ENCODE measurements around the gene SLC1A1.

The SLC1A1 gene

DNA sequence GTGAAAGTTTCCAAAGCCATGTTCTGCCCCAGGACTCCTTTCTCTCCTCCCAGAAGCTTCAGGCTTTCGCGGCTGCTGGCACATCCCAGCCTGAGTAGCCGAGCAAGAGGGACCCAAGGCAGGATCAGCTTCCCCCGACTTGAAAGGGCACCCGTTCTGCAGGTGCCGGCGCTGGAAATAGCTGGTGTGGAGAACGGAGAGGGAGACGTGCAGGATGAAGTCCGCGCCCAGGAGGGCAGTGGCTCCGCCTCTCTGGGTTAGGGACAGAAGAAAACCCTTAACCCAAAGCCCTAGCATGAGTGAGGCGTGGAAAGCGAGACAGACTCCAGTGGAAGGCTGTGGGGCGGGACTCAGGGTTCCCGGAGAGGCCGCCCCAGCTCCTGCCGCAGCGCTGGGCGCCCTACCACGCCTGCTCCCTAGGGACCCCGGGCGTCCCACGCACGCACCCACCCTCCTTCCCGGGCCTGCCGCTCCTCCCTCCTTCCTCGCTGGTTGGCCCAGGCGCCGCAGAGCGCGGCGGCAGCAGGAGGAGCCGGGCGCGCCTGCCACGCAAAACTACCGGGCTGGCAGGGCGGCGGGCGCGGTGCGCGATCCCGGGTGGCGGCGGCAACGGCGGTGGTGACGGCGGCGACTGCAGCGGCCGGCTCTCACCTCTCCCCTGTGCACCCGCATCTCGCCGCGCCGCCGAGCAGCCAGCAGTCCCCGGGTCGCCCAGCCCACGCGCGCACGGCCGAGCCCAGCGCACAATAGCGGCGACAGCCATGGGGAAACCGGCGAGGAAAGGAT, at the start of gene SLC1A1:
TSS of gene SLC1A1 (plus strand) at position 550 of the 786 bp plus-strand sequence. CDS start at position 762, 212 bp downstream.
- no peak for DNase-seq (ENCODE audit: low read depth in 3 of 3, low spot score in 1 of 3)

DNA sequence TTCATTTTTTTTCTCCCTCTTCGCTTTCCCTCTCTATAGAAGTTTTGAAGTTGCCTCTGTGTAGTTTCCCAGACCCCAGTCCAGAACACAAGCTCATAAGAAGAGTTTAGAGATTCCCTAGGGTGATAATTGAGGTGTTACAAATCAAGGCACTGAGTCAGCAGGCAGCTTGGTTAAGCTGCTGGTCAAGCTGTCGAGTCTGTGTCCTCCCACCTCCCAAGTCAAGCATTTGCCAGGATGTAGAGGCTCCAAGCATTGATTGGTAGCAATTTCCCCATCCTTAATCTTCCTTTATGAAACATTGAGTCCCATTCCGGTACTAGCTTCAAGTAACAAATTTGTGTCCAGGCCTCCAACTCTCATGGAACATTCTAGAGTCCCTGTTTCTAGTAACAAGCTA, 47.5 kb upstream of the SLC1A1 start:
- DNase-seq (ENCODE audit: low read depth in 3 of 3, low spot score in 1 of 3), result no peak

DNA sequence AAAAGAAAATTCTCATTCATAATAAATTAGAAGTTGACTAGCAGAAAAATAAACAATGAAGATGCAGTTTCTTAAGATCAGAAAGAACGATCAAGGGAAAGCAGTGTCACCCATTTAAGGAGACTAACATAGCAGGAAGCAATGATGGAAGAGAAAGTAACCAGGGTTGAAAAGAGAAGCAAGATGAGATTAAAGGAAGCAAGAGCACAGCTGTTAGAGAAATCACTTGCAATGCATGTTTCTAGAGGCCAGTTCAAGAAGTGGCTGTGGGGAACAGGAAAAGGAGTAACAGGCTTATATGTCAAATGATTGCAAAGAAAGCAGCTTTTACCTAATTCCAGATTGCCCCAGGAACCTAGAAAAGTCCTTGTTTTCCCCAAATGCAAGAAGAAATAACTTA, 46.8 kb upstream of the SLC1A1 start:
- DNase-seq (ENCODE audit: low read depth in 3 of 3, low spot score in 1 of 3), result no peak

DNA sequence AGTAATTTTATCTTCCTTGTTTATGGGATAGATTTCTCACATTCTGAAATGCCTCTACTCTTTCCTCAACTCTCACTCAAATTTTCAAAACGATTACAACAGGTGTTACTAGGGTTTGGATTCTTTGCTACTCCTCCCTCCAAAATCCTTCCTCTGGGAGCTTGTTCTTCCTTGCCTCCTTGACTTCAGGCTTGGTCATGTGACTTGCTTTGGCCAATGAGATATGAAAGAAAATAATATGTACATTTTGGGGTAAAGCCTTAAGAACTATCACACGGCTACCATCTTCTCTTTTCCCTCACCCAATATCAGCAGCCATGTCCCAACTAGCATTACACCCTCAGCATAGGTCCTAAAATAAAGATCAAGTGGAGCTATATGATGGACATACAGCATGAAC, 28.8 kb upstream of the SLC1A1 start:
- DNase-seq (ENCODE audit: low read depth in 3 of 3, low spot score in 1 of 3), result no peak

DNA sequence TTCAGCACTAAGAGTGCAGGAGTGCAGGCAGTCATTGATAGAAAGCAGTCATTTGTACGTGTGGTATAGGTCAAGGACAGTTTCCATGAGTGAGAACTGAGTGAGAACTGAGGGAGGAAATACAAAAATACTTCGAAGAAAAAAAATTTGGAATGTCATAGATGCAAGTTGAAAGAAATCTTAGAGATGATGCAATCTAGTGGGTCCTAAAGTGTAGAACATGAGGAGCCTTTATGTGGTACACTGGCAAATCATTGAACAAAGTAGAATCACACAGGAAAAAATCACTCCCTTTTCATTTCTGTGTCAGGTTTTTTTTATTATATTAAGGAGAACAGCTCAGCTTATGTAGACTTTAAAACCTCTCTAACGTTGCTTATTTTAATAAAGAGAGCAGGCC, 26.4 kb upstream of the SLC1A1 start:
- no peak for DNase-seq (ENCODE audit: low read depth in 3 of 3, low spot score in 1 of 3)

DNA sequence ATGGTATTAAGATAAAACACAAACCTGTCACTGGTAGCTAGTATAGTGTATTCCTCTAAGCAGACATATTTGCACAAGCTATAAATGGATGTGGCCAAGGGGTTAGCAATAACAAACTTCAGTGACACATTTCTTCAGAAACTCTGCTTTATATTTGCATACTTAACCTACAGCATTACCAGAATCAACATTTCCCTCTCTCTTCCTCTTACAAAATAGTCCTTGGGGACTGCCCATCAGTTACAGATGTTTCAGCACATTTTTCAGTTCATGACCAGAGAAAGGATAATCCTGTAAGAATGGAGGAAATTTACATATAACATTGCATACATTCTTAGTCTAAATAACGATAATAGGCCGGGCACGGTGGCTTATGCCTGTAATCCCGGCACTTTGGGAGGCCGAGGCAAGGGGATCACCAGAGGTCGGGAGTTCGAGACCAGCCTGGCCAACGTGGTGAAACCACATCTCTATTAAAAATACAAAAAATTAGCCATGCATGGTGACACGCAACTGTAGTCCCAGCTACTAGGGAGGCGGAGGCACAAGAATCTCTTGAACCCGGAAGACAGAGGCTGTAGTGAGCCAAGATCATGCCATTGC, 25.3 kb upstream of the SLC1A1 start:
- DNase-seq (ENCODE audit: low read depth in 3 of 3, low spot score in 1 of 3), result no peak

DNA sequence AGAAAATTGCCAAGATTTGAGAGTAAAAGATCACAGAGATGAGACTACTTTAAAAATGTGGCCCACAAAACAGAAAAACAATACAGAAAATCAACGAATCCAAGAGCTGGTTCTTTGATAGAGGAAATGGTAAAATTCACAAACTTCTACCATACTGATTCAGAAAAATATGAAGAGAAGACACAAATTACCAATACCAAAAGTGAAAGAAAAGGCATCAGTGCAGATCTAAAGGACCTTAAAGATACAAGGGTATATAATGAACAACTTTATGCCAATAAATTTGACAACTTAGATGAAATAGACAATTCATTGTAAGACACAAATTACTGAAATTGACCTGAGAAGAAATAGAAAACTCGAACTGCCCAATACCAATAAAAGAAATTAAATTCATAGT, 24.4 kb upstream of the SLC1A1 start:
- DNase-seq (ENCODE audit: low read depth in 3 of 3, low spot score in 1 of 3), result no peak

DNA sequence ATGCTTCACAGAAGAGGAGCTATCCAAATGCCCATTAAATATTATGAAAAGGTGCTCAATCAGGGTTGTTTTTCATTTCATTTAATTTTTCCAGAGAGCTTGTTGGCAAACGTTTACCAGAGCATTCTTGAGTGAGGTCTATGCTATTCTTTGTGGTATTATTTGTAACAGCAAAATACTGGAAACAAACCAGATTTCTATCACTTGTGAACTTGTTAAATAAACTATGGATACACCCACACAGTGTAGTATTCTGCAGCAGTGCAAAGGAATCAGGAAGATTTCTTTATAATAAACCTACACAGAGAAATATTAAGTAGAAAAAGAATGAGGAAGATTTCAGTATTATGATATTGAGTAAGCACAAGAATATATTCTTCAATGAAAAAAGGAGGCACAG, 15.0 kb upstream of the SLC1A1 start:
- no peak for DNase-seq (ENCODE audit: low read depth in 3 of 3, low spot score in 1 of 3)

DNA sequence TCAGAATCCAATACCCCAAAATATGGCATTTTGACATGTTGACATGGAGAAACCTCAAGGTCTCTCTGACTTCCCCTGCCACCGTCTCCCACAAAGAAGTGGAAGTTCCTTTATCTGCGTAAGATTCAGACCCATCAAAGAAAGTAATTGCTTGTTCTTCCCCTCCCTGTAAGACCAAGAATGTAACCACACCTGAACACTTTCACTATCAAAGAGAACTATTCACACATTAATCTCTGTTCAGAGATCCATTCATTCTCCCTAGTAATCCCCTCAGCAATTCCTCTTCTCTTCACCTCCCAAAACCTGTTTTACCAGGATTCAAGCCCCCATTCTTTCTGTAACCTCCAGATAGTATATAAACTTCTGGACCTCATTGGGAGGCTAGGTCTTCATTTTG, 4.1 kb upstream of the SLC1A1 start:
- DNase-seq (ENCODE audit: low read depth in 3 of 3, low spot score in 1 of 3), result no peak

DNA sequence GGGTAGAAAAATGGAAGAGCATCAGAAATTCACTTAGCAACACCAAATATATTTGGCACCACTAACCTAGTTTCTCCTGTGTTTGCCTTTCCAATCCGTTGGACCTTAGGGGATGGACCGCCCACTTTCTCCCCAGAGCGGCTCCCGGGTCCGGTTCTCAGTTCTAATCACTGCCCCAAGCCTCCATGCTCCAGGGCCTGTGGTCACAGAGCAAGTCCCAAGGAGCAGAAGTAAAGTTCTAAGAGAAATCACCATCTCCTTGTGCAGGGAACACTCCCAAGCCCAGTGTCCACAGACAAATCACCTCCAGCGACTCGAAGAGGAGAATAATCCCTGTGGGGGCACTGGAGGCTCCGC, 728 bp upstream of the SLC1A1 start:
- no peak for DNase-seq (ENCODE audit: low read depth in 3 of 3, low spot score in 1 of 3)

DNA sequence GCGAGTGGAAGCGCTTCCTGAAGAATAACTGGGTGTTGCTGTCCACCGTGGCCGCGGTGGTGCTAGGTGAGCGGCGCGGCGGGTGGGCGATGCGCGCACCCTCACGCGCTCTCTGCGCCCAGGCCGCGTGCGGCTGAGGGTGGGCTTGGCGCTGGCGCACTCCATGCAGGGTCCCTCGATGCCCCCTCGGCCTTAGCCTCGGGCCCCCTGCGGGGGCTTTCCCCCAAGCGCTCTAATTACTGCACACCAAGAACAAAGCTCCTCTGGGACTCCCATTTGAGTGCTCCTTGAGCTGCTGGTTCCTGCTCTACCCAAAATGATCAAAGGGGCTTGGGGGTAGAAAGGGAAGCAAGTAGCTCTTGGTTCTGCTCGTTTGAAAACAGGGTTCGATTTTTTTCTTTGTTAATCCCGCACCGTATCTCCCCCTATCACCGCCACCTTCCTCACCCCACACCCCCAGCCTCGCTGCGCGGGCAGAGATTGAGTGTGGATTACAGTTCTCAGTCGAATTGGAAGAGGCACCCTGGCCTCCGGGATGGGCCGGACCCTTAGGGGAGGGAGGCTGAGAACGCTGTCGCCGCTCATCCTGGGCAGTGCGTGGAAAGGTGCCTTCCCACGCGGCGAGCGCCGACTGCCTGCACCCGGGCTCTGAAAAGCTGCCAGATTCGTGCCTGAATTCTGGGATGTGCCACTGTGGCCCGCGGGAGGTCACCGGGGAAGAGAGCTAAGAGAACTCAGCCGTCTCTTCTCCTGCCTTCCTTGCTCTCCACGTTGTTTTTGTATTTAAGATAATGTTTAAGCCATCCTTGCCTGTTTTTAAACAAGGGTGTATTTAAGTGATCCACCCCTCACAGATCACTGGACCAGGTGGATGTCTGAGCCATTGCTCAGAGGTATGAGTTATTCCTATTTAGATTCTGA, 697 bp downstream of the SLC1A1 start:
- DNase-seq (ENCODE audit: low read depth in 3 of 3, low spot score in 1 of 3), result no peak

DNA sequence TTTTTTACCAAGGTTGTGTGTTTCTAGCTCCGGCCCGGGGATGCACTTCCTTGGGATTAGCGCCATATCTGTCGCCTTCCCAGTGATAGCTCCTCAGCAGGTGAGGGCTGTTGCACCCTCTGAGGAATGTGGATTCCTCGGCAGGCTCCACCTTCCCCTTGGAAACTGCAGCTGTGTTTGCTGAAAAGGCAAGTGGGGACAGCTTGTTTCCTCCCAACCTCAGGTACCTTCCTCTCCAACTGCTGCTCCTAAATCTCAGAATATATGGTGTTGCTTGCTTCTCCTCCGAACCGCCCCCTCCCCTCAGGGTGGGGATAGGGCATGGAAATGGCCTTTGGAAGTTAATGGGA, 1.3 kb downstream of the SLC1A1 start:
- no peak for DNase-seq (ENCODE audit: low read depth in 3 of 3, low spot score in 1 of 3)

DNA sequence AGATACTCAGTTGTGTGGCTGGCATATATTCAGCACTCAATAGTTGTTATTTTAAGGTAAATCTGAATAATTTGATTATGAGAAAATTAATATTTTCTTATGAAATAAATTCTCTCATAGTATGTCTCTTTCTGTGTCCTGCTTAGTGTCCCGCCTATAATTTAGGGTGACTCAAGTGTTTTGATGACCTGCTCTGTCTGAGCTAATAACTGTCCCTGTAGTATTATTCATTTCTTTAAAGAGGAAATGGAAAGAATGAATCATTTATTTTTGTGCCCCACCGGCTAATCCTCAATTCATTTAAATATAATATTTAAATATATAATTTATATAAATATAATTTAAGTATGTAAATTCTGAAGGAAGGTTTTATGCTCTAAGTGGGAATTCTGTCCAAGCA, 4.1 kb downstream of the SLC1A1 start:
- no peak for DNase-seq (ENCODE audit: low read depth in 3 of 3, low spot score in 1 of 3)

DNA sequence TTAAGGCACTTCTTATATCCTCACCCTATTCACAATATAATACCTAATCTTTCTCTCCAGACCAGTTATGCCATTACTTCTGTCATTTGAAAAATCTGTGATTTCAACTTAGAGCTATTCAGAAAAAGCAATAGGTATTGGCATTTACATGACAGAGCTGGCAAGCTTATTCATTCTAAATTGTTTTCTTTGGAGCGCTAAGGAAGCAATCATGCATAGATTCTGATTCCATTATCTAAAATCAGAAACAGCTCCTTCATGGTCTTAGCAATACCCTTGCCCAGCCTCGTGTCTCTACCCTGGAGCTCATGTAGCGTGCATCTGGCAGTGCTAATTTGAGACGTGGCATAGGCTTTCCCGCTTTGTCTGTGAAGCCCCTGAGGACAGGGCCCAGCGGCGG, 4.5 kb downstream of the SLC1A1 start:
- DNase-seq (ENCODE audit: low read depth in 3 of 3, low spot score in 1 of 3), result no peak

DNA sequence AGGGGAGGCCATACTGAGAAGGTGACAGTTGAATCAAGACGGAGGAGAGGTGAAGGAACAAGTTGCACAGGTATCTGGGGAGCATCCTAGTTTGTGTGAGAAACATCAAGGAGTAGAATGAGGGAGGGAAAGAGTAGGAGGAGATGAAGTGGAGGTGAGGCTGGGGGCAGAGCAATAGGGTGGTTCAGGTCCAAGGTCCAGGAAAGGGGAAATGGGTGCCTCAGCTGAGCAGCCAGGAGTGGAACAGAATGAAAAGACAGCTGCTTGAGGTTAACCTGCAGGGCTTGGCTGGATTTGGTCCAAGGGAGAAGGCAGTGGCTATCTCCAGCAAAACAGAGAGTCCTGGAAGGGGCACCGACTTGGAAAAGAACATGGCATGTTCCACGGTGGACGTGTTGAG, 5.3 kb downstream of the SLC1A1 start:
- no peak for DNase-seq (ENCODE audit: low read depth in 3 of 3, low spot score in 1 of 3)

DNA sequence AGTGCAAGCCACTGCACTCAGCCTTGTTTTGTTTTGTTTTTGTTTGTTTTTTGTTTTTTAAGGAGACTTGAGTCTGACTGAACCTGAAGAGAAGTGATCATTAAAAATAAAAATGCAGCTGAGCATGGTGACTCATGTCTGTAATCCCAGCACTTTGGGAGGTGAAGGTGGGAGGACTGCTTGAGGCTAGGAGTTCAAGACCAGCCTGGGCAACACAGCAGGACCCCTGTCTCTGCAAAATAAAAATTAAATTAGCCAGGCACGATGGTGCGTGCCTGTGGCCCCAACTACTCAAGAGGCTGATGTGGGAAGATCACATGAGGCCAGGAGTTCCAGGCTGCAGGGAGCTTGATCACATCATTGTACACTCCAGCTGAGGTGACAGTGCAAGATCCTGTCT, 6.2 kb downstream of the SLC1A1 start:
- DNase-seq (ENCODE audit: low read depth in 3 of 3, low spot score in 1 of 3), result no peak

DNA sequence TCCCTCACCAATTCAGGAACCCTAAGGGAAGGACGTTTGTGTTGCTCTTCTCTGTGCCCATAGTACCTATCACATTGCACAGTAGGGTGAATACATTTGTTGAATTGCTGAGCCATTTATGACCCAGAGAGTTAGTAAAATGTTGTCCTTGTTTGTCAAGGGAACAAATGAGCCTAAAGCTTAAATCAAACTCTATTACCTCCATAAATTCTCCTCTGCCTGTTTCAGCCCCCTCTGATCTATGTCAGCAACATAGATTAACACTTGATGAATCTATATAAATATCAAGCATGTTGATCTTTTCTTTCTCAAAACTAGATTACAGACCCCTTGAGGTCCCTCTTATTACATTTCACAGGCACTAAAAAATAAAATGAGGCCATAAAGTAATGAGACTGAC, 7.1 kb downstream of the SLC1A1 start:
- DNase-seq (ENCODE audit: low read depth in 3 of 3, low spot score in 1 of 3), result no peak

DNA sequence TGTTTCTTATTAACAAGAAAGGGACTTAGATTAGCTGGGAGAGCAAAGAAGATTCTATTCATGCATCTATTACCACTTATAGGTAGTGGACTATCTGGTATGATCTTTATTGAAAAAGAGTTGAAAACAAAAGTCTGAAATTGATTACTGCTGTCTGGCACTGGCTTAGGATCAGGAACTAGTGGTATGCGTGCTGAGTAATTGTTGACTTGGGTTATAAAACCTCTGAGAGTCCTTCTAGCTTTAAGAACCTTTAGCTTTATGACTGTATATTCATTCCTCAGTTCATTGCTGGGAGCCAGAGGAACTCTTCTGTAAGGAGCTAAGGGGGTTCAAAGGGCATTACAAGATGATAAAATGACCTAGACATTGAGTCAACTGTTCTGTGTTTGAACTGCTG, 7.6 kb downstream of the SLC1A1 start:
- DNase-seq (ENCODE audit: low read depth in 3 of 3, low spot score in 1 of 3), result no peak

DNA sequence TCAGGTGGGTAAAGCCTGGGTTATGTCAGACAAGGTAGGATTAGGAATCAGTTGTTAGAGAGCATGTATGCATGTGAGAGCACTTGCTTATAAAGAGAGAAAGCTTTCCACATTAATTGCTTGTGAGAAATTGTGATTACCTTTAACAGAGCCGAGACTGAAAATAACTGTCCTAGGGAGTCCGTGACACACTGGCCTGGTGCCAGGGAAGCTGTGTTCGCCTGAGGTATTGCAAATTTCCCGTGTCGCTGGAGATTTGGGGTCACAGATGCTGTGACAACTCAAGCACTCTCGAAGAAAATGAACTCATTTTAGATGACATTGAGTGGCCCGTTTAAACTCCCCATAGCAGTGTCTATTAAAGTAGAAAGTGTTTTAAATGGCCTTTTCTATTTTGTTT, 9.6 kb downstream of the SLC1A1 start:
- DNase-seq (ENCODE audit: low read depth in 3 of 3, low spot score in 1 of 3), result no peak

DNA sequence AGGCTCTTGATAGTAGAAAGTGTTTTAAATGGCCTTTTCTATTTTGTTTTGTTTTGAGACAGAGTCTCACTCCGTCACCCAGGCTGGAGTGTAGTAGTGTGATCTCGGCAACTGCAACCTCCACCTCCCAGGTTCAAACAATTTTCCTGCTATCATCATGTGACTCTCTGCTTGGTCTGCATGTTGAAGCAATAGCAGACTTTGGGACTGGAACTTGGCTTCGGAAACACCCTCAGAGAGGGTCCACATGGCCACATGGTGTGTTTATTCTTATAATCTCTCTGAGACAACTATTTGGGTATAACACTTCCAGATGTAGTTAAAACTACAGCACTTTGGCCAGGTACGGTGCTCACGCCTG, 10.9 kb downstream of the SLC1A1 start:
- DNase-seq (ENCODE audit: low read depth in 3 of 3, low spot score in 1 of 3), result no peak

DNA sequence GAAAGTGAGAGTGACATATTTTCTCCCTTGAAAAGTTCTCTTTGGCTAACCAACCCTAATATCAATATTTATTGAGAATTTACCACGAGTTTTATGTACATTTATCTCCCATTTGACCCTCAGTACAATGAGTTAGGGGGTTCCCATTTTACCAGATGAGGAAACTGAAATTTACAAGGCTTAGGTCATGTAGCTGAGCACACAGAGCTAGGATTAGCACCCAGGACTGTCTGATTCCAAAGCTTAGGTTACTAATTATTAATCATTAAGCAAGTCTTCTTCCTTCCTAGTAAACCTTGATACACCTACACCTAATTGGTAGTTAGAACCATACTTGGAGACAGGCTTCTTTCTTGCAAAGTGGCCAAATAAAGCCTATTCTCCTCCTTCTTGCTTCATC, 12.2 kb downstream of the SLC1A1 start:
- DNase-seq (ENCODE audit: low read depth in 3 of 3, low spot score in 1 of 3), result no peak

DNA sequence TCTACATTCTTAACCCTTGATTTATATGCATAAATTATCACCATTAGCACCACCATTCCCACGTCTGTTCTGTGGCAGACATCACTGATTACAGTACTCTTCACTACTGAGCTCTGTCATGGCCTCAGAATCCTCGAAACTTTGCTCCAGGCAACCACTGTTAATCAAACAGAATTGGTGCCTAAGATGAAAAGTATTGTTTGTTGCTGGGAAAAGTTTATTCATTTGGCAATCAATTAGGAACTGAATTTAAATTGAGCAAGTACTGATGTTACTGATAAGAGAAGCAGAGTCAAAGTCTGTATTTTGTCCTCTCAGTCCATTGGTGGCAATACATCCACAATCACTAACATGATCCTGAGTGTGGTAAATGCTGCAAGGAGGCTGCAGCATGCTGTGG, 12.8 kb downstream of the SLC1A1 start:
- no peak for DNase-seq (ENCODE audit: low read depth in 3 of 3, low spot score in 1 of 3)

Measured in stimulated activated CD4-positive, alpha-beta T cell treated with anti-CD3 and anti-CD28 coated beads, TNF-alpha, amount 100 ng/mL, for 1 hour (primary cell).